SK-N-SH treated with all-trans-retinoic acid at 6 μM for 48 hours (cell line): ENCODE measurements around the gene CD28.

Experiments used
- CSDC2 ChIP-seq: fragments of 250-450 bp; sonication (Bioruptor Pico); IDR thresholded peaks from 2 replicates; pipeline ENCODE4 v1.5.0; 2020; ENCODE audit warnings: mild to moderate bottlenecking, moderate library complexity
- PATZ1 ChIP-seq: fragments of 250-450 bp; sonication (Bioruptor Pico); IDR thresholded peaks from 2 replicates; pipeline ENCODE4 v1.8.0; 2020; ENCODE audit warnings: mild to moderate bottlenecking, moderate library complexity, borderline replicate concordance
- PPARA ChIP-seq: fragments of 250-450 bp; sonication (Bioruptor Pico); IDR thresholded peaks from 2 replicates; pipeline ENCODE4 v1.5.0; 2020; ENCODE audit warnings: mild to moderate bottlenecking, borderline replicate concordance

GRCh38 chr2:203706403-203706802 lies at the start of gene CD28:
- no peak for TF ChIP-seq PPARA (CRISPR knock-in tag)
- TF ChIP-seq CSDC2: no peak
- no peak for TF ChIP-seq PATZ1 (CRISPR knock-in tag)
